Right lobe of liver (tissue), 6 donors: Measurements from ENCODE around the gene ATP13A1. TPM values are rescaled to one million over a fixed set of nuclear protein-coding genes. Genes with fewer than 3 reads are reported as not detected.
"Not testable (repeated sequence)": the region's sequence is repeated elsewhere in the genome, so short reads cannot be mapped to it uniquely, and the experiment has no call there.

Source experiments
- ATAC-seq, 4 donors: fragments of 200-7000 bp; cut with Tn5 transposase; one replicate each; pipeline ENCODE4 v1.9.1; 2020; ENCODE audit warnings: mild to moderate bottlenecking in 4 of 4, moderate library complexity in 4 of 4
- DNase-seq, 3 donors: peaks; one replicate each; pipeline ENCODE4 v3.0.0-alpha.2; 2020
- H3K27ac ChIP-seq, 3 donors: fragments of 200-600 bp; one replicate each; pipeline ENCODE4 v1.8.0; 2022
- H3K27me3 ChIP-seq, 2 donors: fragments of 200-600 bp; one replicate each; pipeline ENCODE4 v1.8.0; 2022
- H3K36me3 ChIP-seq, 4 donors: fragments of 200-600 bp; sonication (generic) in 1 of 4; one replicate each; pipeline versions ENCODE4 v1.5.1 to v1.8.0; 2017 to 2022; ENCODE audit warnings: control low read depth in 1 of 4
- H3K4me1 ChIP-seq, 4 donors: fragments of 200-600 bp; sonication (generic) in 1 of 4; one replicate each; pipeline versions ENCODE4 v1.5.1 to v1.8.0; 2017 to 2022; ENCODE audit warnings: control low read depth in 1 of 4
- H3K4me3 ChIP-seq, 3 donors: fragments of 200-600 bp; one replicate each; pipeline ENCODE4 v1.8.0; 2022
- H3K9me3 ChIP-seq, 4 donors: fragments of 200-600 bp; sonication (generic) in 1 of 4; one replicate each; pipeline versions ENCODE4 v1.5.1 to v1.8.0; 2017 to 2022; ENCODE audit warnings: control low read depth in 1 of 4
- POLR2A ChIP-seq: fragments of 450-650 bp; IDR thresholded peaks from one replicate; pipeline ENCODE4 v1.6.1; 2017; ENCODE audit warnings: antibody characterized with exemption, mild to moderate bottlenecking
- WGBS: methylation state at CpG from one replicate; pipeline ENCODE4 v1.1.6; 2018; ENCODE audit warnings: low coverage, low lambda C conversion rate; ENCODE audit not compliant: insufficient coverage; ENCODE audit errors: missing lambda C conversion rate; 5-methylcytosine and 5-hydroxymethylcytosine counted together
- intact Hi-C, 2 donors: fragments of 100-400 bp; cut with DNase I; formaldehyde crosslinking; loops; one replicate each; pipeline versions ENCODE4 v1.11.2 to v1.14.1; 2022
- total RNA-seq, 6 experiments: library from RNA; depleted of rRNA in 2 of 6; stranded (reverse); fragments of >200 nt in 2 of 6; fragmentation: NEBNext Ultra II Directional in 3 of 6; extraction: Animal tissue kit (Norgen Biotek cat#: 25700) in 3 of 6; gene quantifications; one replicate each; pipeline versions ENCODE4 v1.1.0 to v1.2.4, GENCODE V29; 2016 to 2023
- TF ChIP-seq, protein P1 (sequence below), 4 donors: fragments of 200-600 bp in 3 of 4; fragments of 450-650 bp in 1 of 4; IDR thresholded peaks; one replicate each; pipeline versions ENCODE4 v1.5.1 to v1.8.0; 2016 to 2022; ENCODE audit warnings: antibody characterized with exemption in 4 of 4, mild to moderate bottlenecking in 2 of 4
- donor health status: DM: no; HTN: yes; CAD: no.
- donor health status: DM: no; HTN: no; CAD: no.
- donor health status: DM: no; HTN: no; CAD: no.
- donor health status: DM: no; HTN: yes; CAD: no.
- donor health status: DM: no; HTN: yes; CAD: no.

ATP13A1 gene
- total RNA-seq, 6 experiments from 2014 or later, result 26.3 to 159 (median 28.0) TPM

DNA sequence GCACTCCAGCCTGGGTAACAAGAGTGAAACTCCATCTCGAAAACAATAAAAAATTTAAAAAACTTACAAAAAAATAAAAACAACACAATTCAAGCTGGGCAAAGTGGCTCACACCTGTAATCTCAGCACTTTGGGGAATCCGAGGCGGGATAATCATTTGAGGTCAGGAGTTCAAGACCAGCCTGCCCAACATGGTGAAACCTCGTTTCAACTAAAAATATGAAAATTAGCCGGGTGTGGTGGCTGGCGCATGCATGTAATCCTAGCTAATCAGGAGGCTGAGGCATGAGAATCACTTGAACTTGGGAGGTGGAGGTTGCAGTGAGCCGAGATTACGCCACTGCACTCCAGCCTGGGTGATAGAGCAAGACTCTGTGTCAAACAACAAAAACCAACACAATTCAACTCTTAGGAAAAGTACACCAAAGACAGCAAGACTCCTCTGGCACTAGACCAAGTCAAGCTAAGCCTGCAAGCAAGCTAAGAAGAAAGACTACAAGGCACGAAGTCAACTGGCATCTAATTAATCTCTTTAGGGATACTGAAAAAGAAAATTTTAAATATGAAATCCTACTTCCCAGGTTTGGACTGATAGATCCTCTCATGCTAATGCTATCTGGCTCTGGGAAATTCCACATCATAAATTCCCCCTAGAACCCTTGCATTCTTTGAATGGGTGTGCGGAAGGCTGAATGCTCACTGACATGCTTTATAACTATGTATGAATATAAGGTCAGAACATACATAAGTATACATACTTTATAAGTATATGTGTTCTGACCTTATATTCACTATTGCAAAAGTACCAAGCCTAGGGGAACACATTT is 52.9 kb downstream of the ATP13A1 start:
- WGBS, result 72% methylated on average over 9 of the region's 10 CpGs
- ATAC-seq (no peak), DNase-seq (no peak)
- no peak overlapping the region for H3K27ac ChIP-seq
- intact Hi-C loops, result no loop called here
- no peaks in the 10 kb centered on the region for H3K9me3 ChIP-seq
- no peaks in the 10 kb centered on the region for H3K4me1 ChIP-seq
- no peaks in the 10 kb centered on the region for H3K27me3 ChIP-seq
- no peak for TF ChIP-seq POLR2A
- TF ChIP-seq, protein P1, sequence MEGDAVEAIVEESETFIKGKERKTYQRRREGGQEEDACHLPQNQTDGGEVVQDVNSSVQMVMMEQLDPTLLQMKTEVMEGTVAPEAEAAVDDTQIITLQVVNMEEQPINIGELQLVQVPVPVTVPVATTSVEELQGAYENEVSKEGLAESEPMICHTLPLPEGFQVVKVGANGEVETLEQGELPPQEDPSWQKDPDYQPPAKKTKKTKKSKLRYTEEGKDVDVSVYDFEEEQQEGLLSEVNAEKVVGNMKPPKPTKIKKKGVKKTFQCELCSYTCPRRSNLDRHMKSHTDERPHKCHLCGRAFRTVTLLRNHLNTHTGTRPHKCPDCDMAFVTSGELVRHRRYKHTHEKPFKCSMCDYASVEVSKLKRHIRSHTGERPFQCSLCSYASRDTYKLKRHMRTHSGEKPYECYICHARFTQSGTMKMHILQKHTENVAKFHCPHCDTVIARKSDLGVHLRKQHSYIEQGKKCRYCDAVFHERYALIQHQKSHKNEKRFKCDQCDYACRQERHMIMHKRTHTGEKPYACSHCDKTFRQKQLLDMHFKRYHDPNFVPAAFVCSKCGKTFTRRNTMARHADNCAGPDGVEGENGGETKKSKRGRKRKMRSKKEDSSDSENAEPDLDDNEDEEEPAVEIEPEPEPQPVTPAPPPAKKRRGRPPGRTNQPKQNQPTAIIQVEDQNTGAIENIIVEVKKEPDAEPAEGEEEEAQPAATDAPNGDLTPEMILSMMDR (IDR thresholded peaks at IDR 0.05), result no peak
- no peak overlapping the region for H3K4me3 ChIP-seq
- H3K36me3 ChIP-seq, result no peaks in the 10 kb centered on the region

DNA sequence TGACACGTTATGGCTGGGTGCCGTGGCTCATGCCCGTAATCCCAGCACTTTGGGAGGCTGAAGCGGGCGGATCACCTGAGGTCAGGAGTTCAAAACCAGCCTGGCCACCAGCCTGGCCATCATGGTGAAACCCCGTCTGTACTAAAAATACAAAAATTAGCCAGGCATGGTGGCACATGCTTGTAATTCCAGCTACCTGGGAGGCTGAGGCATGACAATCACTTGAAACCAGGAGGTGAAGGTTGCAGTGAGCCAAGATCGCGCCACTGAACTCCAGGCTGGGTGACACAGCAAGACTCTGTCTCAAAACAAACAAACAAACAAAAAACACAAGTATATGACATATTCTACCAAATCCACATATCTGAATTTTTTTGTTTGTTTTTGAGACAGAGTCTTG is 56.8 kb downstream of the ATP13A1 start:
- intact Hi-C loops, H3K27me3 ChIP-seq, H3K27ac ChIP-seq, H3K4me1 ChIP-seq, DNase-seq, H3K36me3 ChIP-seq, H3K9me3 ChIP-seq, H3K4me3 ChIP-seq, ATAC-seq: not testable (repeated sequence)
- WGBS, result 71% methylated on average over 8 of the region's 8 CpGs

DNA sequence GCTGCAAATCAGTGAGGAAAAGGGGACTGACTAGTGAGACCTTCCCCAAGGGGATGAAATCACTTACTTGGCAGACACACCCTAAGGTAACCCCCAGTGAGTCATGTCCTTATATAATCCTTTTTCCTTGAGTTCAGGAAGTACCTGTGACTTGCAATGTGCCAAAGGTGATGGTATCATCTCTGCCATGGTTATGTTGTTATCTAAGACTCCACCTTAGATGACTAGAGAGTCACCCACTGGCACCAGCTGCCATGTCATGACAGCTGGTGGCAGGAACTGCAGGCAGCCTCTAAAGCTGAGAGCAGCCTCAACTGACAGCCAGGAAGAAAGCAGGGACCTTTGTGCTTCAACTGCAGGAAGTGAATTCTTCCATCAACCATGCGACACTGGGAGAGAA is 57.5 kb downstream of the ATP13A1 start:
- intact Hi-C loops, result no loop called here
- TF ChIP-seq, protein P1 (IDR thresholded peaks at IDR 0.05), result no peak
- no peak for TF ChIP-seq POLR2A
- Histone ChIP-seq H3K4me3 (no peak overlapping the region), H3K9me3 (no peaks in the 10 kb centered on the region), H3K36me3 (no peaks in the 10 kb centered on the region), H3K27me3 (no peaks in the 10 kb centered on the region), H3K4me1 (no peaks in the 10 kb centered on the region), H3K27ac (no peak overlapping the region)
- WGBS, result 22% methylated on average over 1 of the region's 1 CpG
- DNase-seq (no peak), ATAC-seq (no peak)

DNA sequence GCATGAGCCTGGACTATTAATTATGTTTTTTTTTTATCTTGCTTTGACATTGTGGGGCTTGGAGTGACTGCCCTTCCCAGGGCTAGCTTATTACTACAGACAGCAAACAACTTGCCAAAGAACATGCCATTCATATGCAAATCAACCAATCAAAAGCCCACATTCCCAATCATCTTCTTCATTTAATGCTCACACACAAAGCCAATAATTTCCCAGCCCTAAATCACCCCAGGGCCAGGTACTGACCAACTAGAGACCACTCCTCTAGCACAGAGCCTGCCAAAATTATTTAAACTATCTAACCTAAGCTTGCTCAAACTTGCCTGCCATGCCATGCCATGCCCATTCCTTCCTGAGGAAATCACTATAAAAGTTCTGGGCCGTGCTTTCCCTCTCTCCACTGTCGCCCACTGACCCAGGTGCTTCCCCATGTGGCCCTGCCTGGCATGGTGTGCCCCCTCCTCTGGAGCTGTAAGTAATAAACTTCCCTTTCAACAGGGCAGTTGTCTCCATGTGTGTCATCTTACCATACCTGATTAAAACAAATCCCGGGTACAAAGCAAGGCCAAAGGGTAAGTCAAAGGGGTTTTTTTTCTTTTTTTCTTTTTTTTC is 60.7 kb downstream of the ATP13A1 start:
- no peak for ATAC-seq
- Histone ChIP-seq H3K4me1 (no peaks in the 10 kb centered on the region), H3K4me3 (no peak overlapping the region), H3K27ac (no peak overlapping the region), H3K9me3 (no peaks in the 10 kb centered on the region), H3K36me3 (no peaks in the 10 kb centered on the region), H3K27me3 (no peaks in the 10 kb centered on the region)
- 30% methylated on average over 2 of the region's 3 CpGs for WGBS
- DNase-seq, result no peak
- TF ChIP-seq POLR2A, result no peak
- TF ChIP-seq, protein P1 (IDR thresholded peaks at IDR 0.05), result no peak
- intact Hi-C loops, result no loop called here

DNA sequence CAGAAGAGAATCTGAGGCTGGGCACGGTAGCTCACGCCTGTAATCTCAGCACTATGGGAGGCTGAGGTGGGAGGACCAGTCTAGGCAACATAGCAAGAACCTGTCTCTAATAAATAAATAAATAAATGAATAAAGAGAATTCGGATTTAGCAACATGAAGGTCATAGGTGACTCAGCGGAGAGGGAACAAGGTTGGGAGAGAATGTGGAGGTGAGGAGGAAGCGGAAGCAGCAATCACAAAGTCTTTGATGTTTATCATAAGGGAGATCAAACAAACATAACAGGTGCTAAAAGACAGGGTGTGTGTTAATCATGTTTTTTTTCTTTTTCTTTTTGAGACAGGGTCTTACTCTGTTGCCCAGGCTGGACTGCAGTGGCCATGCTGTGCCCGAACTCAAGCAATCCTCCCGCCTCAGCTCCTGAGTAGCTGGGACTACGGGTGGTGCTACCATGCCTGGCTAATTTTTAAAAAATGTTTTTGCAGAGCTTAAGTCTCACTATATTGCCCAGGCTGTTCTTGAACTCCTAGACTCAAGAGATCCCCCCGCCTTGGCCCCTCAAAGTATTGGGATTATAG is 61.3 kb downstream of the ATP13A1 start:
- Histone ChIP-seq H3K36me3 (no peaks in the 10 kb centered on the region), H3K27me3 (no peaks in the 10 kb centered on the region), H3K4me3 (no peak overlapping the region), H3K27ac (no peak overlapping the region), H3K4me1 (no peaks in the 10 kb centered on the region), H3K9me3 (no peaks in the 10 kb centered on the region)
- no peak for DNase-seq
- intact Hi-C loops, result no loop called here
- TF ChIP-seq, protein P1 (IDR thresholded peaks at IDR 0.05), result no peak
- no peak for TF ChIP-seq POLR2A
- 48% methylated on average over 9 of the region's 9 CpGs for WGBS
- ATAC-seq, result no peak
